Measurements from ENCODE around the gene PXMP4. TPM values are rescaled to one million over a fixed set of nuclear protein-coding genes. Genes with fewer than 3 reads are reported as not detected.

The PXMP4 gene
- total and polyA plus RNA-seq, 2 of the 4 experiments (the other 2 are of a cell fraction) = 3.6 to 7.1 TPM

GRCh38 chr20:33667676-33668465 lies 52.2 kb downstream of the PXMP4 start:
- peaks cover 7 to 68% of the 10 kb centered on the region in 2 experiments; a peak in 3 of 4 replicates for H3K79me1 ChIP-seq (ENCODE audit: low read depth in 1 of 2, low read length in 2 of 2)
- H3K4me1 ChIP-seq (ENCODE audit: control insufficient read depth, insufficient read depth, low read length) = peaks cover 21% of the 10 kb centered on the region
- TF ChIP-seq SMC3 (IDR thresholded peaks at IDR 0.05; ENCODE audit: low read depth, low read length) (peak; percentile 53), MXI1 (IDR thresholded peaks at IDR 0.05; ENCODE audit: borderline replicate concordance, low read depth, low read length) (no peak), RCOR1 (IDR thresholded peaks at IDR 0.05; ENCODE audit: insufficient replicate concordance, low read length) (no peak), CTCF (conservative IDR thresholded peaks at IDR 0.05; ENCODE audit: low read depth, low read length) (peak; percentile 71), FOS (IDR thresholded peaks at IDR 0.05; ENCODE audit: low read depth, low read length) (no peak), RAD21 (IDR thresholded peaks at IDR 0.05; ENCODE audit: low read length) (peak; percentile 74)
- H2AK5ac ChIP-seq (ENCODE audit: low read depth, low read length) = peak overlapping the region; percentile 12; the same call in 1 of the 2 replicates
- peaks cover 23% of the 10 kb centered on the region for H3K9me1 ChIP-seq (ENCODE audit: insufficient read depth, low read length)
- peak; percentile 54 for DNase-seq
- in situ Hi-C loops (cut with MboI; ENCODE audit: low sequenced_read_pairs) = no loop called here
- H2AFZ ChIP-seq (replicated peaks; ENCODE audit: low read length, poor library complexity) = peak overlapping the region; percentile 86
- H3K56ac ChIP-seq (ENCODE audit: extremely low read depth, insufficient read depth, low read length) = no peak overlapping the region
- no TSS peak for BruUV-seq (replicated peaks)
- no peak overlapping the region for H3K4me3 ChIP-seq (ENCODE audit: insufficient read depth, low read depth, low read length)
- H3K27me3 ChIP-seq (ENCODE audit: control insufficient read depth, insufficient read depth, low read length) = no peaks in the 10 kb centered on the region
- 34% methylated on average over 24 of the region's 47 CpGs; no CpG with 5 or more reads in 1 of the 2 experiments for WGBS, 2 experiments (ENCODE audit: extremely low coverage in 2 of 2, insufficient read length in 1 of 2)
- POLR2A ChIA-PET (ENCODE audit: unreplicated experiment) = interaction anchor here (0.5 kb wide), 1 partner anchor 306 kb away, joined by 17 read pairs; no protein-coding TSS in a partner anchor
- H3K4me2 ChIP-seq (ENCODE audit: low read depth, low read length) = peak overlapping the region; percentile 22; the same call in 1 of the 2 replicates
- H4K91ac ChIP-seq (ENCODE audit: insufficient read depth, low read depth, low read length) = no peak overlapping the region
- no peak overlapping the region for H3K18ac ChIP-seq (ENCODE audit: low read depth, low read length)
- no peak overlapping the region for H2BK15ac ChIP-seq (ENCODE audit: low read depth, low read length)
- peak overlapping the region; percentile 76 for H2AK9ac ChIP-seq (replicated peaks; ENCODE audit: low read depth, low read length, poor library complexity)
- peaks cover 13% of the 10 kb centered on the region for H3K36me3 ChIP-seq (ENCODE audit: control insufficient read depth, insufficient read depth, low read length)
- H3K9ac ChIP-seq (ENCODE audit: low read depth, low read length) = 0 out of 2 replicates have a peak overlapping the region, but pooled peaks have one; percentile 6
- intact Hi-C loops (cut with micrococcal nuclease) = loop anchor here (5.0 to 10.0 kb wide), 2 partner anchors 64 to 147 kb away; partner anchors contain the start of genes CHMP4B and ZNF341
- no peak overlapping the region for H4K5ac ChIP-seq (ENCODE audit: low read depth, low read length)
- peak; percentile 9 for ATAC-seq (ENCODE audit: low read depth)
- H3K4ac ChIP-seq (ENCODE audit: low read depth, low read length) = peak overlapping the region; percentile 60
- no peak overlapping the region for H3K14ac ChIP-seq (replicated peaks; ENCODE audit: low read depth, low read length)
- CTCF ChIA-PET = no interaction called here
- H3K9me3 ChIP-seq (ENCODE audit: control insufficient read depth, insufficient read depth, low read length) = no peaks in the 10 kb centered on the region
- H4K20me1 ChIP-seq (ENCODE audit: insufficient read depth, low read length) = 0 out of 2 replicates have a peak, but pooled peaks cover 14% of the 10 kb centered on the region
- no peak overlapping the region for H2BK5ac ChIP-seq (ENCODE audit: low read depth, low read length, poor library complexity, severe bottlenecking)
- dilution Hi-C loops (cut with HindIII; ENCODE audit: low sequenced_read_pairs, unreplicated experiment) = no loop called here
- peak overlapping the region in 1 of 2 experiments; percentile 50; a peak in 2 of 4 replicates for H4K8ac ChIP-seq (ENCODE audit: low read depth in 2 of 2, low read length in 2 of 2)
- no peak overlapping the region for H3K23ac ChIP-seq (ENCODE audit: low read depth, low read length)
- no peak overlapping the region for H3K27ac ChIP-seq (ENCODE audit: insufficient read depth, low read length)
- H2BK120ac ChIP-seq (ENCODE audit: low read depth, low read length) = no peak overlapping the region
- no peak overlapping the region for H2BK20ac ChIP-seq (ENCODE audit: low read depth, low read length)
